Liver (tissue), 3 donors: Measurements from ENCODE around the gene BAHCC1.

Experiments used
- FOXA2 ChIP-seq: IDR thresholded peaks from 2 replicates; pipeline ENCODE4 v1.6.1; 2016; ENCODE audit warnings: antibody characterized with exemption
- JUND ChIP-seq, 2 donors: IDR thresholded peaks; 2 replicates each; pipeline ENCODE4 v1.6.1; 2016; ENCODE audit warnings: antibody characterized with exemption in 2 of 2
- MAX ChIP-seq: IDR thresholded peaks from 2 replicates; pipeline ENCODE4 v1.6.1; 2016; ENCODE audit warnings: antibody characterized with exemption
- RXRA ChIP-seq, 2 donors: IDR thresholded peaks; 2 replicates each; pipeline ENCODE4 v1.6.1; 2017 to 2018; ENCODE audit warnings: antibody characterized with exemption in 2 of 2, mild to moderate bottlenecking in 1 of 2
- TF ChIP-seq, protein P1 (sequence below): fragments of 150-350 bp; IDR thresholded peaks from 2 replicates; pipeline ENCODE4 v1.5.1; 2017; ENCODE audit warnings: improper control_type of control experiment, low read depth, low read length; ENCODE audit not compliant: missing input control
- TF ChIP-seq, protein P2 (sequence below): IDR thresholded peaks from 2 replicates; pipeline ENCODE4 v1.6.1; 2016; ENCODE audit warnings: antibody characterized with exemption
- donor health status: healthy.
- donor health status: healthy.

DNA sequence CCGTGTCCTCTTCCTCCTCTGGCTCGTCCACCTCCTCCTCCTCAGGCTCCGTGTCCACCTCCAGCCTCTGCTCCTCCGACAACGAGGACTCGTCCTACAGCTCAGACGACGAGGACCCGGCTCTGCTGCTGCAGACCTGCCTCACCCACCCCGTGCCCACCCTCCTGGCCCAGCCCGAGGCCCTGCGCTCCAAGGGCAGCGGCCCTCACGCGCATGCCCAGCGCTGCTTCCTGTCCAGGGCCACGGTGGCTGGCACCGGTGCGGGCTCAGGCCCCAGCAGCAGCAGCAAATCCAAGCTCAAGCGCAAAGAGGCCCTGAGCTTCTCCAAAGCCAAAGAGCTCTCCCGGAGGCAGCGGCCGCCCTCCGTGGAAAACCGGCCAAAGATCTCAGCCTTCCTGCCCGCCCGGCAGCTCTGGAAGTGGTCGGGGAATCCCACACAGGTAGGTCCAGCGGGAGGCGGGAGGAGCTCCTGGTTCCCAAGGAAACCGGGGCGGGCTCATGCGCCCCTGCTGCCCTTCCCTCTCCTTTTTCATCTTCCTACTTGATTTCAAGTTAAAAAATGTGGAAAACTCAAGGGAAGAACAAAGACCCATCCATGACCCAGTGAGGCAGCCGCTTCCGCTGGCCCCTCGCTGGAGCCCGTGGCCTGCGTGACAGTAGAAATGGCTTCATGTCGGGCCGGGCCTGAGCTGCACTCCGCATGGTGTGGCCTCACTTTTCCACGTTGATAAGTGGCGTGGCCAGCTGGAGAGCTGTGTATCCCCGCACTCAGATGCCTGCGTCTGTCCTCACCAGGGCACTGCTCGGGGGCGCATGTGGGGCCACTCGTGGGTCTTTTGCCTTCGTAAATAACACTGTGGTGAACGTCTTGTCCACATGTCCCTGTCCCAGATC, 66.6 kb downstream of the BAHCC1 start:
- TF ChIP-seq, protein P1, sequence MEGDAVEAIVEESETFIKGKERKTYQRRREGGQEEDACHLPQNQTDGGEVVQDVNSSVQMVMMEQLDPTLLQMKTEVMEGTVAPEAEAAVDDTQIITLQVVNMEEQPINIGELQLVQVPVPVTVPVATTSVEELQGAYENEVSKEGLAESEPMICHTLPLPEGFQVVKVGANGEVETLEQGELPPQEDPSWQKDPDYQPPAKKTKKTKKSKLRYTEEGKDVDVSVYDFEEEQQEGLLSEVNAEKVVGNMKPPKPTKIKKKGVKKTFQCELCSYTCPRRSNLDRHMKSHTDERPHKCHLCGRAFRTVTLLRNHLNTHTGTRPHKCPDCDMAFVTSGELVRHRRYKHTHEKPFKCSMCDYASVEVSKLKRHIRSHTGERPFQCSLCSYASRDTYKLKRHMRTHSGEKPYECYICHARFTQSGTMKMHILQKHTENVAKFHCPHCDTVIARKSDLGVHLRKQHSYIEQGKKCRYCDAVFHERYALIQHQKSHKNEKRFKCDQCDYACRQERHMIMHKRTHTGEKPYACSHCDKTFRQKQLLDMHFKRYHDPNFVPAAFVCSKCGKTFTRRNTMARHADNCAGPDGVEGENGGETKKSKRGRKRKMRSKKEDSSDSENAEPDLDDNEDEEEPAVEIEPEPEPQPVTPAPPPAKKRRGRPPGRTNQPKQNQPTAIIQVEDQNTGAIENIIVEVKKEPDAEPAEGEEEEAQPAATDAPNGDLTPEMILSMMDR = no peak
- TF ChIP-seq, protein P2, sequence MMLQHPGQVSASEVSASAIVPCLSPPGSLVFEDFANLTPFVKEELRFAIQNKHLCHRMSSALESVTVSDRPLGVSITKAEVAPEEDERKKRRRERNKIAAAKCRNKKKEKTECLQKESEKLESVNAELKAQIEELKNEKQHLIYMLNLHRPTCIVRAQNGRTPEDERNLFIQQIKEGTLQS = no peak
- TF ChIP-seq MAX = no peak
- no peak for TF ChIP-seq JUND (IDR thresholded peaks at IDR 0.05)
- no peak for TF ChIP-seq RXRA (IDR thresholded peaks at IDR 0.05)
- no peak for TF ChIP-seq FOXA2
